ENCODE data around the gene KIAA1217.

The KIAA1217 gene

DNA sequence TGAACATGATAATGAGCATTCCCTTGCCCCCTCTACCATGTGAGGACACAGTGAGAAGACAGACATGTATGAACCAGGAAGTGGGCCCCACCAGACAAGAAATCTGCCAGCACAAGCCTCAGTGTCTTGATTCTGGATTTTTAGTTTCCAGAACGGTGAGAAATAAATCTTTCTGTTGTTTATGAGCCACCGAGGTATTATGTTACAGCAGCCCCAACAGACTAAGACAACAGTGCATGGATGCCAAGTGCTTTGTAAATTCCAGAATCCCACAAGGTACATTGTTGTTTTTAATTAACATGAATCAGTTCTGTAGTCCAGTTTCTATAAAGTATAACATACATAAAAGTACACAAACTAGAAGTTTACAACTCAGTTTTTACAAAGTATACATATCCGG lies 352.5 kb downstream of the KIAA1217 start:
- H3K27me3 ChIP-seq (ENCODE audit: insufficient read depth, low read length), result no peaks in the 10 kb centered on the region
- no peak overlapping the region for H3K9ac ChIP-seq (ENCODE audit: low read length)
- H2AK5ac ChIP-seq (ENCODE audit: low read length), result no peak overlapping the region
- H3K27ac ChIP-seq (ENCODE audit: low read depth, low read length), result no peak overlapping the region
- H3K79me2 ChIP-seq (ENCODE audit: control insufficient read depth, insufficient read depth, low read length, poor library complexity), result no peaks in the 10 kb centered on the region
- H3K4ac ChIP-seq (ENCODE audit: low read depth, low read length), result no peak overlapping the region
- H3K4me2 ChIP-seq (ENCODE audit: low read length), result no peak overlapping the region
- no peak overlapping the region for H4K8ac ChIP-seq (ENCODE audit: low read depth, low read length)
- WGBS (ENCODE audit: extremely low coverage, insufficient coverage, insufficient read length), result no CpG with 5 or more reads among the region's 3 CpGs
- H3K36me3 ChIP-seq (ENCODE audit: control insufficient read depth in 1 of 2, insufficient read depth in 2 of 2, low read length in 2 of 2), result no peaks in the 10 kb centered on the region
- no peaks in the 10 kb centered on the region for H3K9me3 ChIP-seq (ENCODE audit: insufficient read depth, low read depth, low read length)
- no peak overlapping the region for H3K23ac ChIP-seq (ENCODE audit: low read length)
- H2AFZ ChIP-seq (ENCODE audit: insufficient read depth, low read length, poor library complexity), result no peak overlapping the region
- H2BK12ac ChIP-seq (ENCODE audit: low read length), result no peak overlapping the region
- no peak overlapping the region for H3K14ac ChIP-seq (ENCODE audit: low read length)
- no peak overlapping the region for H2BK120ac ChIP-seq (ENCODE audit: insufficient read depth, low read length, poor library complexity)
- H3K4me1 ChIP-seq (ENCODE audit: control insufficient read depth in 1 of 2, insufficient read depth in 2 of 2, low read length in 2 of 2), result peaks cover 2 to 6% of the 10 kb centered on the region in 2 experiments
- no peak overlapping the region for H3K18ac ChIP-seq (ENCODE audit: low read length)
- no peak overlapping the region for H4K12ac ChIP-seq (ENCODE audit: low read depth, low read length)
- H4K91ac ChIP-seq (ENCODE audit: low read depth, low read length), result no peak overlapping the region
- H2BK5ac ChIP-seq (ENCODE audit: low read depth, low read length, poor library complexity), result no peak overlapping the region
- no peaks in the 10 kb centered on the region for H3K79me1 ChIP-seq (ENCODE audit: low read length)
- no peak overlapping the region for H3K4me3 ChIP-seq (ENCODE audit: low read depth, low read length)
- no peak for DNase-seq

DNA sequence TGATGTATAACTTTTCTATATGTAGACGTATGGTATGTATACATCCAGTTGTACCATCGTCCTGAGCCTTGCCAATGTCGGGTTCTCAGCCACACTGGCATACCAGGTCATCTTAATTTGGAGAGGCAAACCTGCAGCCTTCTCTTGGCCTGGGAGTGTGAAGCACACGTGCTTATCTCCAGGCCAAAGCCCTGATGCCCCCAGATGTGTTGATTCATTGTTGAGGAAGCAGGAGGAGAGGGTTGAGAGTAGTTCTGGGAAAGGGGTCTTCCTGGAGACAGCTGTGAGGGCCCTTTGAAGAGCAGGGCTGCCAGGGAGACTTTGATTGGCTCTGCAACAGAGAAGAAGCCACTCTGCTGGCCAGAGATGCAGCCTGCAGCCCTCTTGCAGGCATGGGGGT lies 359.1 kb downstream of the KIAA1217 start:
- no peak overlapping the region for H3K4me2 ChIP-seq (ENCODE audit: low read length)
- no peak overlapping the region for H3K4me3 ChIP-seq (ENCODE audit: low read depth, low read length)
- no peak overlapping the region for H4K91ac ChIP-seq (ENCODE audit: low read depth, low read length)

DNA sequence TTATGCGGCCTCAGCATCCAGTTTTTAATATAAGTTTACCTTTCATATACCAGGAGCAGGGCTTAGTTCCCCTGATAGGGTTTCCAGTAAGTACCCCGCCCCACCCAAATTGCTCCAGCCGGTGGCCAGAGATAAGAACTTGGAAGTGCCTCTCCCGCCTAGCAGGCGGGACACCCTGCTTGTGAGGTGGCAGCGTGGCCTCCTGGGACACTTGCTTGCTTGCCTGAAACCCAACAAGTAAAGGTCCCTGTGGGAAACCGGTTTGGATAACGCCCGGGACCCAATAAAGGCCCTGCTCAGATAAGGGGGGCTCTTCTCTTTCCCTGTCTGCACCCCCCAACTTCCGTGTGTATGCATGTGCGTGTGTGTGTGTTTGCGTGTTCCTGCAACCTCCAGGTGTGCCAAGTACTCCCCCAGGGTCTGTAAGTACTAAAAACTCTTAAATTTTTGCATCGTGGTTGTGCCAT lies 360.4 kb downstream of the KIAA1217 start:
- no CpG with 5 or more reads among the region's 13 CpGs for whole genome bisulfite sequencing (ENCODE audit: extremely low coverage, insufficient coverage, insufficient read length)

More for the DNA sequence above, 359.1 kb downstream of the KIAA1217 start:
- Histone ChIP-seq H3K27ac (ENCODE audit: low read depth, low read length) (no peak overlapping the region), H3K27me3 (ENCODE audit: insufficient read depth, low read length) (no peaks in the 10 kb centered on the region), H3K79me2 (ENCODE audit: control insufficient read depth, insufficient read depth, low read length, poor library complexity) (no peaks in the 10 kb centered on the region), H2AFZ (ENCODE audit: insufficient read depth, low read length, poor library complexity) (no peak overlapping the region), H2AK5ac (ENCODE audit: low read length) (no peak overlapping the region), H3K18ac (ENCODE audit: low read length) (no peak overlapping the region), H3K36me3 (ENCODE audit: control insufficient read depth in 1 of 2, insufficient read depth in 2 of 2, low read length in 2 of 2) (no peaks in the 10 kb centered on the region), H4K12ac (ENCODE audit: low read depth, low read length) (no peak overlapping the region), H2BK120ac (ENCODE audit: insufficient read depth, low read length, poor library complexity) (no peak overlapping the region), H3K9ac (ENCODE audit: low read length) (no peak overlapping the region), H3K4me1 (ENCODE audit: control insufficient read depth in 1 of 2, insufficient read depth in 2 of 2, low read length in 2 of 2) (no peaks in the 10 kb centered on the region), H4K8ac (ENCODE audit: low read depth, low read length) (no peak overlapping the region), H3K23ac (ENCODE audit: low read length) (no peak overlapping the region), H2BK5ac (ENCODE audit: low read depth, low read length, poor library complexity) (no peak overlapping the region), H3K9me3 (ENCODE audit: insufficient read depth, low read depth, low read length) (no peaks in the 10 kb centered on the region), H3K4ac (ENCODE audit: low read depth, low read length) (no peak overlapping the region), H3K14ac (ENCODE audit: low read length) (no peak overlapping the region), H3K79me1 (ENCODE audit: low read length) (no peaks in the 10 kb centered on the region), H2BK12ac (ENCODE audit: low read length) (no peak overlapping the region)
- no peak for DNase-seq
- no CpG with 5 or more reads among the region's 4 CpGs for WGBS (ENCODE audit: extremely low coverage, insufficient coverage, insufficient read length)

DNA sequence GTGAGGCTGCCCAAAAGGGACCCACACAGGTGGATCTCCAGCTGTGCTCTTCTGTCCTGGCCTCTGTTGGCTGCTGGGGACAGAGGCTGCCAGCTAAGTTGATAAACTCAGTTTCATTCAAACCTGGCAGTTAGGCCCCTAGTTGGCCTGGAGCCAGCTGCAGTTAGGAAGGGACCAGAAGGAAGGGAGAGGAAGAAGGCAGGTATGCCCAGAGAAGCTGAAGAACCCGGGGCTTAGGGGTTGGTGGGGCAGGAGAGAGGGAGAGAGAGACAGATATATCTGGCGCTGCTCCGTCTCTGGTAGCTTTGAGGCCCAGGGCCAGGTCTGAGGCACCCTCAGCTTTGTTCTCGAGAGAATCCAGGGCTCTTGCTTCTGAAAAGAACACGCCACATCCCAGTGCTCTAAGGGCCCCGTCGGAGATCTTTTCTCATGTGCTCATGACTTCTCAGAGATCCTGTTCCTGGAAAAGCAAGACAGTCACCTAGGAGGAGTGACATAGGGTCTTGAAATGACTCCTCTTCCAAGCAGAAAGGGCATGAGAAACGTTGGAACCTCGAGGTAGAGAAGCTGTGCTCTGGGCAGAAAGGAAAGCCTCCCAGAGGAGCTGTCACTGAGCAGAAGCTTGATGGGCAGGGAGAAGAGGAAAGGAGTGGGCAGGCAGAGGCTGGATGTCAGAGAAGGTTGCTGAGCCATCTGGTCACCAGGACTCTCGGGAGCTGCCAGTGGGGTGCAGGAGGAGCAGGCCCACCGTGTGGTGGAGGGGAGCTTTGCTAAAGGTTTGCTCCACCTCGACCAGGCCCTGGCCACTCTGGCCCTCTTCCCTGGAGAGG lies 361.1 kb downstream of the KIAA1217 start:
- Histone ChIP-seq H3K4me2 (ENCODE audit: low read length) (no peak overlapping the region), H3K79me1 (ENCODE audit: low read length) (no peaks in the 10 kb centered on the region), H3K4ac (ENCODE audit: low read depth, low read length) (no peak overlapping the region), H2BK120ac (ENCODE audit: insufficient read depth, low read length, poor library complexity) (no peak overlapping the region), H4K91ac (ENCODE audit: low read depth, low read length) (no peak overlapping the region), H3K27ac (ENCODE audit: low read depth, low read length) (no peak overlapping the region), H2AK5ac (ENCODE audit: low read length) (no peak overlapping the region), H3K4me1 (ENCODE audit: control insufficient read depth in 1 of 2, insufficient read depth in 2 of 2, low read length in 2 of 2) (no peaks in the 10 kb centered on the region), H3K9ac (ENCODE audit: low read length) (no peak overlapping the region), H3K23ac (ENCODE audit: low read length) (no peak overlapping the region), H3K18ac (ENCODE audit: low read length) (no peak overlapping the region), H3K79me2 (ENCODE audit: control insufficient read depth, insufficient read depth, low read length, poor library complexity) (no peaks in the 10 kb centered on the region), H3K36me3 (ENCODE audit: control insufficient read depth in 1 of 2, insufficient read depth in 2 of 2, low read length in 2 of 2) (no peaks in the 10 kb centered on the region), H3K4me3 (ENCODE audit: low read depth, low read length) (no peak overlapping the region), H4K8ac (ENCODE audit: low read depth, low read length) (no peak overlapping the region), H3K9me3 (ENCODE audit: insufficient read depth, low read depth, low read length) (no peaks in the 10 kb centered on the region), H2AFZ (ENCODE audit: insufficient read depth, low read length, poor library complexity) (no peak overlapping the region), H4K12ac (ENCODE audit: low read depth, low read length) (no peak overlapping the region), H3K14ac (ENCODE audit: low read length) (no peak overlapping the region), H3K27me3 (ENCODE audit: insufficient read depth, low read length) (no peaks in the 10 kb centered on the region), H2BK12ac (ENCODE audit: low read length) (no peak overlapping the region), H2BK5ac (ENCODE audit: low read depth, low read length, poor library complexity) (no peak overlapping the region)
- WGBS (ENCODE audit: extremely low coverage, insufficient coverage, insufficient read length), result no CpG with 5 or more reads among the region's 12 CpGs
- DNase-seq, result no peak

More for the DNA sequence above, 360.4 kb downstream of the KIAA1217 start:
- no peak overlapping the region for H3K23ac ChIP-seq (ENCODE audit: low read length)
- no peak for DNase-seq
- no peak overlapping the region for H4K12ac ChIP-seq (ENCODE audit: low read depth, low read length)
- H3K4ac ChIP-seq (ENCODE audit: low read depth, low read length), result no peak overlapping the region
- no peak overlapping the region for H3K14ac ChIP-seq (ENCODE audit: low read length)
- no peaks in the 10 kb centered on the region for H3K9me3 ChIP-seq (ENCODE audit: insufficient read depth, low read depth, low read length)
- H3K9ac ChIP-seq (ENCODE audit: low read length), result no peak overlapping the region
- no peak overlapping the region for H3K4me2 ChIP-seq (ENCODE audit: low read length)
- H3K27ac ChIP-seq (ENCODE audit: low read depth, low read length), result no peak overlapping the region
- H3K27me3 ChIP-seq (ENCODE audit: insufficient read depth, low read length), result no peaks in the 10 kb centered on the region
- no peak overlapping the region for H2AFZ ChIP-seq (ENCODE audit: insufficient read depth, low read length, poor library complexity)
- no peak overlapping the region for H4K91ac ChIP-seq (ENCODE audit: low read depth, low read length)
- H3K4me3 ChIP-seq (ENCODE audit: low read depth, low read length), result no peak overlapping the region
- no peak overlapping the region for H2BK12ac ChIP-seq (ENCODE audit: low read length)
- no peaks in the 10 kb centered on the region for H3K4me1 ChIP-seq (ENCODE audit: control insufficient read depth in 1 of 2, insufficient read depth in 2 of 2, low read length in 2 of 2)
- H2BK120ac ChIP-seq (ENCODE audit: insufficient read depth, low read length, poor library complexity), result no peak overlapping the region
- H3K79me2 ChIP-seq (ENCODE audit: control insufficient read depth, insufficient read depth, low read length, poor library complexity), result no peaks in the 10 kb centered on the region
- H2AK5ac ChIP-seq (ENCODE audit: low read length), result no peak overlapping the region
- no peak overlapping the region for H3K18ac ChIP-seq (ENCODE audit: low read length)
- H3K36me3 ChIP-seq (ENCODE audit: control insufficient read depth in 1 of 2, insufficient read depth in 2 of 2, low read length in 2 of 2), result no peaks in the 10 kb centered on the region
- no peak overlapping the region for H4K8ac ChIP-seq (ENCODE audit: low read depth, low read length)
- no peak overlapping the region for H2BK5ac ChIP-seq (ENCODE audit: low read depth, low read length, poor library complexity)
- no peaks in the 10 kb centered on the region for H3K79me1 ChIP-seq (ENCODE audit: low read length)
